GM19468 (cell line): ENCODE measurements around the gene FAM120A.
A peak's percentile ranks its signal among the peaks of the same experiment; 100 is the strongest.

Source experiments
- ATAC-seq: cut with Tn5 transposase; IDR thresholded peaks from one replicate; pipeline ENCODE4 v1.9.1; 2021; ENCODE audit warnings: mild to moderate bottlenecking, moderate library complexity, moderate number of reproducible peaks; ENCODE audit not compliant: unreplicated experiment; ENCODE audit errors: extremely low read depth

The FAM120A gene

GRCh38 chr9:93447655-93448054, 3.8 kb upstream of the FAM120A start:
- no peak for ATAC-seq

DNA sequence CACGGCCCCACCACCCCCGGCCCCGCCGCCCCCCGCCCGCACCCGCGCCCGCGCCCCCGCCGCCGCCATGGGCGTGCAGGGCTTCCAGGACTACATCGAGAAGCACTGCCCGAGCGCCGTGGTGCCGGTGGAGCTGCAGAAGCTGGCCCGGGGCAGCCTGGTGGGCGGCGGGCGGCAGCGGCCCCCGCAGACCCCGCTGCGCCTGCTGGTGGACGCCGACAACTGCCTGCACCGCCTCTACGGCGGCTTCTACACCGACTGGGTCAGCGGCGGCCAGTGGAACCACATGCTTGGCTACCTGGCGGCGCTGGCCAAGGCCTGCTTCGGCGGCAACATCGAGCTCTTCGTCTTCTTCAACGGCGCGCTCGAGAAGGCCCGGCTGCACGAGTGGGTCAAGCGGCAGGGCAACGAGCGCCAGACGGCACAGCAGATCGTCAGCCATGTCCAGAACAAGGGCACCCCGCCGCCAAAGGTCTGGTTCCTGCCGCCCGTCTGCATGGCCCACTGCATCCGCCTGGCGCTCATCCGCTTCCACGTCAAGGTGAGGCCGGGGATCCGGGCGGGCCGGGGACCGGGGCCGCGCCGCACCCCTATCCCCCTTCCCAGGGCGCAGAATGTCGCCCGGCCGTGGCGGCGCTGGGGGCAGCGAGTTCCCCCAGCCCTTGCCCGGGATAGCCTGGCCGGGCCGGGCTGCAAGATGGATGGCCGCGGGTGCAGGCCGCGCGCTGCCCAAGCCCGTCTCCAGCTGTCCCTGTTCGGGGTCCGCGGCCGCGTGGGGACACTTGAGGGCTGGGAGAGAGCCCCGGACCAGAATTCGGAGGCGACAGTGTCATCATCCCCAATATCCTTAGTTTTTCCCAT, 594 bp downstream of the FAM120A start:
- no peak for ATAC-seq

DNA sequence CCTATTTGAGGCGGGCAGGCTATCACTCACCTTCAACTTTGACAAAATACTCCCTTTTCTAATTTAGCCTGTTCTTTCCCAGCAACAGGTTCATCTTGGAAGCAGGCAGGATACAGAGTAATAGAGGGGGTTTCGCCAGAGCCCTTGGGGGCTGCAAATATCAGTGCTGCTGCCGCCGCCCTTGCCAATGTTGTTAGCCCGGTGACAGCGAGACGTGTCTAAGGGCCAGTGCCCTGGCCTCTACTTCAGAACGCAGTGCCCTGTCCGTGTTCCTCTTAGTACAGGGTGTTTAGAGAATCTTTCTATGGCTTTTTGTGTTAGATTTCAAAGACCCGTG, 1.2 kb downstream of the FAM120A start:
- ATAC-seq, result no peak

GRCh38 chr9:93453047-93453914, 1.8 kb downstream of the FAM120A start, which contains the start of gene FAM120AOS:
FAM120AOS (minus strand) TSS chr9:93453581; CDS start chr9:93452709, 872 bp downstream.
- peak; percentile 29 for ATAC-seq

- ATAC-seq, result no peak
Observed at GRCh38 chr9:93456022-93456421, 4.5 kb downstream of the FAM120A start.

GRCh38 chr9:93456504-93456903, 5.0 kb downstream of the FAM120A start:
- ATAC-seq, result no peak

DNA sequence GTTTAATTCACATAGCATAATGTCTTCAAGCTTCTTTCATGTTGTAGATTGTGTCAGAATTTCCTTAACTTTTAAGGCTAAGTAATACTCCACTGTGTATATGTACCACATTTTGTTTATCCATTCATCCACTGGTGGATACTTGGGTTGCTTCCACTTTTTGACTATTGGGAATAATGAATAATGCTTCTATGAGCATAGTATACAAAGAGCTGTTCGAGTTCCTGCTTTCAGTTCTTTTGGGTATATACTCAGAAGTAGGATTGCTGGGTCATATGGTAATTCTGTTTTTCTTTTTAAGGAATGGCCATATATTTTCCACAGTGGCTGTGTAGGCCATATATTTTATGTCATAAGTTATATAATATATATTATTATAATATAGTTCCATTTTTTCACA, 5.5 kb downstream of the FAM120A start:
- ATAC-seq, result no peak

DNA sequence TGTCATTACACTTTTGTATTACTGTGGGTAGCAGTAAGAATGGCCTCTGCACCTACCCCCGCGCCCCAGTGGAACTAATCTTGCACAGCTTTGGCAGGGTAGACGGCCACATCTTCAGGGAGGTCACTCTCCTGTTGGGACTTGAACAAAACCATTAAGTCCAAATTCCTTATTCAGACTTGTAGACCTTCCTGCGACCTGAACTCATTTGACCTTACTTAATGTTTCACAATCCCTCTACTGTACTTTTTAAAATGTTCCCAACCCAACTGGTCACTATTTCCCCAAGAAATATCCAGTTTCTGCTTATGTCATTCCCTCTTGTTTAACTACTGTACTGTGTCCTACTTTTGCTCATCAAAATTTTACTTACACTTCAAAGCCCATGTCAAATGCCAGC, 7.2 kb downstream of the FAM120A start:
- no peak for ATAC-seq

- no peak for ATAC-seq
Observed at GRCh38 chr9:93459432-93459847, 8.0 kb downstream of the FAM120A start.

DNA sequence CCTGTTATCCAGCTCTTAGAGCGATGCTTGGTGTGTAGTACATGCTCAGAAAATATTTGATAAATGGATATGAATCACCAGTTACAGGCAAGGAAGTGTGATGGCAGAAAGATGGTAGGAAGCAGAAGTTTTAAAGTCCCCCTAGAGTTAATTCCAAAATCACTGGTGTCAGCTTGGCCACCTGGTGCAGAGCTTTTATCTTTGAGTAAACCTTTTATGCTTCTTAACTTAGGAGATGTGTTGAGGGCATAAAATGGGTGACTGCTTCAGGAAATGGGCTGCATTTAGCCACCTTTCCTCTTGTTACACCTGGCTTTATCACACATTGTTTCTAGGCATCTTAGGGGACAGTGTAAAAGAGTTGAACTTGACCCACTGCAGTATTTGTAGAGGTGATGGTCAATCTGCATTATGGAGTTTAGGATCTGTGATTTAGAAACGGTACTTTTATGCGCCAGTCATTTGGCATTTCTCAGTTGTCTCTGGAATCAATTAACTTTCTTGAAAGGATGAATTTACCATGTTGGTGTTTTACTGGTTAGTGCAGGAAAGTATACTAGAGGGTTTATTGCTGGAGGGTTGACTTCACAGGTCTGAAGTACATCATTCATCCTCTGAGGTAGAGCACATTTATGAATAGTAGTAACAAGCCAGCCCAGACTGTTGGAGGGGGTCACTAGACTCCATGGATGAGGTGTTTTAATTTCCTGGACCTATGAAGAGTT, 9.4 kb downstream of the FAM120A start:
- no peak for ATAC-seq

GRCh38 chr9:93461414-93461743, 9.9 kb downstream of the FAM120A start:
- ATAC-seq, result no peak

DNA sequence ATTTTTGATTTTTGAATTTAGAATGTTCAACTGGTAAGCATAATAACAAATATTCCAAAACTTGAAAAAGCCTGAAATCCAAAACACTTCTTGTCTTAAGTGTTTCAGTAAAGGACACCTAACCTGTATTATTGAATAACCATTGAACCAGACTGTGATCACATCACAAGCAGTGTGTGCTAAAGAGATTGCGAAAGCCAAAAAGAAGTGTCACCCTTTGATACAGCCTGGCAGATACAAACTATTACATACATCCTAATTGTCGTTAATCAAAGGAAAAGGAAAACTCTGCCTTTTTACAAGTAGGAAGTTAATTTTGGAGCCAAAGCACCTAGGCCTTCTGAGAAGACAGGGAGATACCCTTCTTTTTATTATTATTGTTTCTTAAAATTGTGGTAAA, 10.3 kb downstream of the FAM120A start:
- ATAC-seq, result no peak

GRCh38 chr9:93463638-93464248, 12.3 kb downstream of the FAM120A start:
- ATAC-seq, result no peak

DNA sequence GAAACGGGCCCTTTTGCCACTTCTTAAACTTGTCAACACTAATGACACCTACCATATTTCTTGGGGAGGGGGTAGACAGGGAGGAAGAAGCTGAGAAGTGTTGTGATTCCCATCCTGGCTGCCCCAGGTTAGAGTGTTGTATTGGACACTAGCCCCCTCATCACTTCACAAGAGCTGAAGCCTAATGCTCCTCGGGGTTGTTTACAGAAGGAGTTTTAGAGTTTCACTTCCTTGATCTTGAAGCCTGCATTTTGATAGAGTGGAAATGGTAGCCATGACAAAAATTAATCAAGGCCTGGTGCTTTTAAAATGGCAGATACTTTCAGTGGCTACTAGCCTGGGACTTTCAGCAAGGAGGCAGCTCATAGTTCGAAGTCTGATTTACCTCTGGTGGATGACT, 12.9 kb downstream of the FAM120A start:
- no peak for ATAC-seq

DNA sequence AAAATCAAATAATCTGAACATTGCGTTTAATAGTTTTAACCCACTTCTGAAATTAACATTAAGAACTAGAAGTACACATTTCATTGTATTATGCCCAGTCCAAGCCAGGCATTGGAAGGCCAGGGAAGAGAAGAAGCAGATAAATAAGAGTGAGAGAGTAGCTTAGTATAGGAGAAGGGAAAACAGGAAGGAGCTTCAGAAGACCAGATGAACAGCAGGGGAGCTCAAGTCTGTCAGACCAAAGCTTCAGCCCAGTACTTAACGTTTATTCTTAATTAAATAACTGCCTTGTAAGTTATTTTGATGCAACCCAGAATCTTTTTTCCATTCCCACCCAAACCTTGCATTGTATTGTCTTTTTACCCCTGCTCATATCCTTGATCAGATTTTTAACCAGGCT, 13.4 kb downstream of the FAM120A start:
- no peak for ATAC-seq

DNA sequence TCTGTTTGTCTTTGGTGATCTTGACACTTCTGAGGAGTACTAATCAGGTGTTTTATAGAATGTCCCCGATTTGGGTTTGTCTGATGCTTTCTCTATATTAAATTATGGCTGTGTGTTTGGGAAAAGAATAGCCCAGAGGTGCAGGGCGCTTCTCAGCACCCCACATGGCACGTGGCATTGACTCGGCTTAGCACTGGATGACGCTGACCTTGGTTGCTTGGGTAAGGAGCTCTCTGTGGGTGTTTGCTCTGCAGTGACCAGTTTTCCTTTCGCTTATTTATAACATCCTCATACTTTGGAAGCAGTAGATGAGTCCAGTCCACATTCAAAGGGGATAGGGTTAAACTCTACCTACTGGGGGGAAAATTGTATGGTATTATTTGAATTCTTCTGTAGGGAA, 14.4 kb downstream of the FAM120A start:
- no peak for ATAC-seq

DNA sequence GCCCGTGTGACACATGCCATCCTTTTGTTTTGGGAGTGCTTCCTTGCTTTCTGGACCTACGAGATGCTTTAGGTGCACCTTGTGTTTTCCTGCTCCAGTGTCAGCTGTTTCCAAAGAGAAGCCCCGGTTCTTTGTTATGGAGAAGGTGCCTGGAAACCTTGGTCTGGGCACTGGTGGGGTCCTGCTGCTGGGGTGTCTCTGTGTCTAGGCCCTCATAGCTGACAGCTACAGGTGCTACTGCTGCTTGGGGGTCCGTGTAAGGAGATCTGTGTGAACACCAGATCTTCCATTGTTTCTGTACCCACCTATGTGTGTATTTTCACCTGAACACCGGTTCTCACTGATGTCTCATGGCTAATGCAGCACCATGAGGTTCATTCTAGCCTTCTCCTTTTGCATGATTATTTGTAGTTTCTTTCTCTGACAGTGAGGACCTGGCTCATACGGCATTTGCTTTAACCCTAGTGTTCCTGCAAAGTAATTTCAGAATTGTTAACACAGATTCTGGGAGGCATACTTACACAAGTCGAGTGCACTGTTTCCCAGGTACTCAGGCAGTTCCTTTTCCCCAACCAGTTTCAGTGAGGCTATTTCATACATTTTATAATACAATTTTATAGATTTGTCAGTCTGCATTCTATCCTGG, 15.1 kb downstream of the FAM120A start:
- ATAC-seq, result no peak

DNA sequence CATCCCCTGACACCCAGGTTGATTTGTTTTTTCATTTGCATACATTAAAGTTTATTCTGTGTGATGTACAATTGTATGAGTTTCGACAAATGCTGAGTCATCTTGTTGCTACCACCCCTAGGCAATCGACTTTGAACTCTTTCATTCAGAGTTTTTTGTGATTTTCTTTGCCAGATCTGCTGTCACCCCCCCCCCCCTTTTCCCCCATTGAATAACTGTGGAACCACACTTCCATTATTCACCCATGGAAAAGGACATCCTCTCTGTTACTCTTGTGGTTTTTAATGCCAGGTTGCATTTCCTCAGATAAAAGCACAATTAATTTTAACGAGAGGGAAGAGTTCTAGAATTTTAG, 15.6 kb downstream of the FAM120A start:
- ATAC-seq, result no peak

- ATAC-seq, result no peak
Observed at GRCh38 chr9:93467462-93467861, 16.0 kb downstream of the FAM120A start.
